Measurements from ENCODE around the gene PDE7B.

Gene PDE7B

GRCh38 chr6:136158387-136158821 is 306.9 kb downstream of the PDE7B start:
- no peak for FAIRE-seq

- FAIRE-seq = no peak
These were observed 307.5 kb downstream of the PDE7B start for GRCh38 chr6:136158971-136159370.

- no peak for FAIRE-seq
These were observed 308.7 kb downstream of the PDE7B start for GRCh38 chr6:136160250-136160649.

- no peak for FAIRE-seq
These were observed 310.4 kb downstream of the PDE7B start for GRCh38 chr6:136161950-136162349.

GRCh38 chr6:136163260-136163659 is 311.8 kb downstream of the PDE7B start:
- no peak for FAIRE-seq

GRCh38 chr6:136166815-136167214 is 315.3 kb downstream of the PDE7B start:
- FAIRE-seq = no peak

GRCh38 chr6:136169394-136170148 is 318.1 kb downstream of the PDE7B start:
- no peak for FAIRE-seq

- no peak for FAIRE-seq
These were observed 319.7 kb downstream of the PDE7B start for GRCh38 chr6:136171231-136171630.

GRCh38 chr6:136173519-136174507 is 322.3 kb downstream of the PDE7B start:
- FAIRE-seq = no peak

- no peak for FAIRE-seq
These were observed 323.0 kb downstream of the PDE7B start for GRCh38 chr6:136174510-136174909.

- FAIRE-seq = no peak
These were observed 324.4 kb downstream of the PDE7B start for GRCh38 chr6:136175873-136176272.

- FAIRE-seq = no peak
These were observed 327.2 kb downstream of the PDE7B start for GRCh38 chr6:136178749-136179148.

- FAIRE-seq = no peak
These were observed 329.4 kb downstream of the PDE7B start for GRCh38 chr6:136180704-136181511.

GRCh38 chr6:136181512-136181833 is 330.0 kb downstream of the PDE7B start:
- FAIRE-seq = no peak

- FAIRE-seq = no peak
These were observed 330.4 kb downstream of the PDE7B start for GRCh38 chr6:136181861-136182260.

GRCh38 chr6:136184738-136185137 is 333.2 kb downstream of the PDE7B start:
- no peak for FAIRE-seq

GRCh38 chr6:136186363-136186762 is 334.9 kb downstream of the PDE7B start:
- FAIRE-seq = no peak

- no peak for FAIRE-seq
These were observed 337.0 kb downstream of the PDE7B start for GRCh38 chr6:136188486-136188885.

- no peak for FAIRE-seq
These were observed 337.6 kb downstream of the PDE7B start for GRCh38 chr6:136189104-136189503.

- no peak for FAIRE-seq
These were observed 340.3 kb downstream of the PDE7B start for GRCh38 chr6:136191606-136192312.

GRCh38 chr6:136192902-136193301 is 341.4 kb downstream of the PDE7B start:
- no peak for FAIRE-seq

GRCh38 chr6:136201732-136202131 is 350.2 kb downstream of the PDE7B start:
- FAIRE-seq = no peak

Measured in colon (tissue), 2 donors.